K562 (cell line): ENCODE results near the gene ESAM. TPM values are rescaled to one million over a fixed set of nuclear protein-coding genes. Genes with fewer than 3 reads are reported as not detected.

Experiments
- BHLHE40 ChIP-seq: IDR thresholded peaks from 2 replicates; pipeline ENCODE4 v1.6.1; 2011; ENCODE audit warnings: low read length, improper control_type of control experiment
- ETV1 ChIP-seq: fragments of 450-650 bp; conservative IDR thresholded peaks from 2 replicates; pipeline ENCODE4 v1.6.1; 2016; ENCODE audit warnings: missing genetic modification characterization, control low read depth, low read depth, missing compliant biosample characterization
- KDM1A ChIP-seq, 2 experiments: fragments of 450-650 bp; IDR thresholded peaks; 2 replicates each; pipeline ENCODE4 v1.6.1; 2016; ENCODE audit warnings: mild to moderate bottlenecking in 2 of 2
- KDM2B ChIP-seq: fragments of 250-450 bp; sonication (Bioruptor Pico); IDR thresholded peaks from 2 replicates; pipeline ENCODE4 v1.8.0; 2021; ENCODE audit warnings: mild to moderate bottlenecking, moderate library complexity
- NONO ChIP-seq, 2 experiments: fragments of 200-400 bp in 1 of 2; fragments of 450-650 bp in 1 of 2; formaldehyde crosslinking in 1 of 2; IDR thresholded peaks; 2 replicates each; pipeline ENCODE4 v1.6.1; 2017; ENCODE audit warnings: low read depth in 2 of 2, mild to moderate bottlenecking in 2 of 2, moderate library complexity in 2 of 2, low read length in 1 of 2
- RFX5 ChIP-seq: IDR thresholded peaks from 2 replicates; pipeline ENCODE4 v1.6.1; 2011; ENCODE audit warnings: low read depth, mild to moderate bottlenecking, improper control_type of control experiment, low read length
- RHOXF2B ChIP-seq: fragments of 250-450 bp; sonication (Bioruptor Pico); conservative IDR thresholded peaks from 2 replicates; pipeline ENCODE4 v1.5.1; 2021
- SIRT6 ChIP-seq: IDR thresholded peaks from one replicate; pipeline ENCODE4 v1.6.1; 2012; ENCODE audit warnings: low read depth, mild to moderate bottlenecking, control low read depth, inconsistent platforms, low read length, moderate library complexity
- TRIM24 ChIP-seq, 2 experiments: fragments of 450-650 bp; IDR thresholded peaks; 2 replicates each; pipeline ENCODE4 v1.6.1; 2016
- polyA plus RNA-seq, 8 experiments: library from polyadenylated mRNA; depleted of rRNA in 4 of 8; stranded (reverse) in 5 of 8; unstranded in 3 of 8; fragments of >200 nt; fragmentation: Nextera tagmentation in 2 of 8; fragmentation: Illumina TruSeq in 1 of 8; extraction: Ambion mirVana in 2 of 8; extraction: Trizol in 1 of 8; gene quantifications; 2 replicates each; pipeline versions ENCODE4 v1.2.1 to v1.2.3, GENCODE V29; 2011 to 2014; ENCODE audit warnings: inconsistent platforms in 1 of 8, missing spikeins in 1 of 8
- total RNA-seq, 7 experiments: library from RNA; depleted of rRNA in 6 of 7; stranded (reverse); fragments of >200 nt in 6 of 7; fragmentation: Illumina TruSeq in 2 of 7; extraction: Trizol in 2 of 7; gene quantifications; 2 replicates each; pipeline versions ENCODE4 v1.2.1 to v1.2.3, GENCODE V29; 2011 to 2021; ENCODE audit warnings: low replicate concordance in 1 of 7
- TF ChIP-seq, protein P1 (sequence below): sonication (generic); formaldehyde crosslinking; IDR thresholded peaks from 2 replicates; pipeline ENCODE4 v1.8.0; 2022; ENCODE audit warnings: mild to moderate bottlenecking, missing genetic modification reagents
- TF ChIP-seq, protein P2 (sequence below): sonication (generic); formaldehyde crosslinking; IDR thresholded peaks from 2 replicates; pipeline ENCODE4 v1.8.0; 2022; ENCODE audit warnings: missing genetic modification reagents, mild to moderate bottlenecking, moderate library complexity, borderline replicate concordance
- TF ChIP-seq, protein P3 (sequence below): fragments of 250-450 bp; sonication (Bioruptor Pico); IDR thresholded peaks from 2 replicates; pipeline ENCODE4 v1.4.0; 2020
- TF ChIP-seq, protein P4 (sequence below): sonication (generic); formaldehyde crosslinking; IDR thresholded peaks from 2 replicates; pipeline ENCODE4 v1.8.1; 2023; ENCODE audit warnings: mild to moderate bottlenecking, missing genetic modification reagents
- TF ChIP-seq, protein P5 (sequence below): fragments of 200-400 bp; formaldehyde crosslinking; IDR thresholded peaks from 2 replicates; pipeline ENCODE4 v1.6.1; 2017; ENCODE audit warnings: mild to moderate bottlenecking, low read depth, low read length, moderate library complexity

Gene ESAM
- total and polyA plus RNA-seq, 9 of the 15 experiments (the other 6 are each of a cell fraction or from before 2014, with no cell fraction given) = 0.06 to 1.5 (median 0.22) TPM

- TF ChIP-seq RFX5 (no peak), NONO (IDR thresholded peaks at IDR 0.05; ENCODE audit: low read depth in 2 of 2, low read length in 1 of 2) (peak in 1 of 2 experiments; percentile 78; a peak in 2 of 4 replicates), KDM1A (IDR thresholded peaks at IDR 0.05) (peak; percentile 97 to 98), ETV1 (peak; percentile 69), KDM2B (no peak), BHLHE40 (no peak), SIRT6 (no peak), RHOXF2B (CRISPR knock-in tag) (no peak), TRIM24 (IDR thresholded peaks at IDR 0.05) (peak in 1 of 2 experiments; percentile 49; a peak in 2 of 4 replicates)
- TF ChIP-seq, protein P1, sequence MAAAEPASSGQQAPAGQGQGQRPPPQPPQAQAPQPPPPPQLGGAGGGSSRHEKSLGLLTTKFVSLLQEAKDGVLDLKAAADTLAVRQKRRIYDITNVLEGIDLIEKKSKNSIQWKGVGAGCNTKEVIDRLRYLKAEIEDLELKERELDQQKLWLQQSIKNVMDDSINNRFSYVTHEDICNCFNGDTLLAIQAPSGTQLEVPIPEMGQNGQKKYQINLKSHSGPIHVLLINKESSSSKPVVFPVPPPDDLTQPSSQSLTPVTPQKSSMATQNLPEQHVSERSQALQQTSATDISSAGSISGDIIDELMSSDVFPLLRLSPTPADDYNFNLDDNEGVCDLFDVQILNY (CRISPR knock-in tag) = no peak
- TF ChIP-seq, protein P2, sequence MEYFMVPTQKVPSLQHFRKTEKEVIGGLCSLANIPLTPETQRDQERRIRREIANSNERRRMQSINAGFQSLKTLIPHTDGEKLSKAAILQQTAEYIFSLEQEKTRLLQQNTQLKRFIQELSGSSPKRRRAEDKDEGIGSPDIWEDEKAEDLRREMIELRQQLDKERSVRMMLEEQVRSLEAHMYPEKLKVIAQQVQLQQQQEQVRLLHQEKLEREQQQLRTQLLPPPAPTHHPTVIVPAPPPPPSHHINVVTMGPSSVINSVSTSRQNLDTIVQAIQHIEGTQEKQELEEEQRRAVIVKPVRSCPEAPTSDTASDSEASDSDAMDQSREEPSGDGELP (CRISPR knock-in tag) = no peak
- TF ChIP-seq, protein P3, sequence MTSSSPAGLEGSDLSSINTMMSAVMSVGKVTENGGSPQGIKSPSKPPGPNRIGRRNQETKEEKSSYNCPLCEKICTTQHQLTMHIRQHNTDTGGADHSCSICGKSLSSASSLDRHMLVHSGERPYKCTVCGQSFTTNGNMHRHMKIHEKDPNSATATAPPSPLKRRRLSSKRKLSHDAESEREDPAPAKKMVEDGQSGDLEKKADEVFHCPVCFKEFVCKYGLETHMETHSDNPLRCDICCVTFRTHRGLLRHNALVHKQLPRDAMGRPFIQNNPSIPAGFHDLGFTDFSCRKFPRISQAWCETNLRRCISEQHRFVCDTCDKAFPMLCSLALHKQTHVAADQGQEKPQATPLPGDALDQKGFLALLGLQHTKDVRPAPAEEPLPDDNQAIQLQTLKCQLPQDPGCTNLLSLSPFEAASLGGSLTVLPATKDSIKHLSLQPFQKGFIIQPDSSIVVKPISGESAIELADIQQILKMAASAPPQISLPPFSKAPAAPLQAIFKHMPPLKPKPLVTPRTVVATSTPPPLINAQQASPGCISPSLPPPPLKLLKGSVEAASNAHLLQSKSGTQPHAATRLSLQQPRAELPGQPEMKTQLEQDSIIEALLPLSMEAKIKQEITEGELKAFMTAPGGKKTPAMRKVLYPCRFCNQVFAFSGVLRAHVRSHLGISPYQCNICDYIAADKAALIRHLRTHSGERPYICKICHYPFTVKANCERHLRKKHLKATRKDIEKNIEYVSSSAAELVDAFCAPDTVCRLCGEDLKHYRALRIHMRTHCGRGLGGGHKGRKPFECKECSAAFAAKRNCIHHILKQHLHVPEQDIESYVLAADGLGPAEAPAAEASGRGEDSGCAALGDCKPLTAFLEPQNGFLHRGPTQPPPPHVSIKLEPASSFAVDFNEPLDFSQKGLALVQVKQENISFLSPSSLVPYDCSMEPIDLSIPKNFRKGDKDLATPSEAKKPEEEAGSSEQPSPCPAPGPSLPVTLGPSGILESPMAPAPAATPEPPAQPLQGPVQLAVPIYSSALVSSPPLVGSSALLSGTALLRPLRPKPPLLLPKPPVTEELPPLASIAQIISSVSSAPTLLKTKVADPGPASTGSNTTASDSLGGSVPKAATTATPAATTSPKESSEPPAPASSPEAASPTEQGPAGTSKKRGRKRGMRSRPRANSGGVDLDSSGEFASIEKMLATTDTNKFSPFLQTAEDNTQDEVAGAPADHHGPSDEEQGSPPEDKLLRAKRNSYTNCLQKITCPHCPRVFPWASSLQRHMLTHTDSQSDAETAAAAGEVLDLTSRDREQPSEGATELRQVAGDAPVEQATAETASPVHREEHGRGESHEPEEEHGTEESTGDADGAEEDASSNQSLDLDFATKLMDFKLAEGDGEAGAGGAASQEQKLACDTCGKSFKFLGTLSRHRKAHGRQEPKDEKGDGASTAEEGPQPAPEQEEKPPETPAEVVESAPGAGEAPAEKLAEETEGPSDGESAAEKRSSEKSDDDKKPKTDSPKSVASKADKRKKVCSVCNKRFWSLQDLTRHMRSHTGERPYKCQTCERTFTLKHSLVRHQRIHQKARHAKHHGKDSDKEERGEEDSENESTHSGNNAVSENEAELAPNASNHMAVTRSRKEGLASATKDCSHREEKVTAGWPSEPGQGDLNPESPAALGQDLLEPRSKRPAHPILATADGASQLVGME (CRISPR knock-in tag) = 0 out of 2 replicates have a peak, but pooled peaks have one; percentile 66
- TF ChIP-seq, protein P4, sequence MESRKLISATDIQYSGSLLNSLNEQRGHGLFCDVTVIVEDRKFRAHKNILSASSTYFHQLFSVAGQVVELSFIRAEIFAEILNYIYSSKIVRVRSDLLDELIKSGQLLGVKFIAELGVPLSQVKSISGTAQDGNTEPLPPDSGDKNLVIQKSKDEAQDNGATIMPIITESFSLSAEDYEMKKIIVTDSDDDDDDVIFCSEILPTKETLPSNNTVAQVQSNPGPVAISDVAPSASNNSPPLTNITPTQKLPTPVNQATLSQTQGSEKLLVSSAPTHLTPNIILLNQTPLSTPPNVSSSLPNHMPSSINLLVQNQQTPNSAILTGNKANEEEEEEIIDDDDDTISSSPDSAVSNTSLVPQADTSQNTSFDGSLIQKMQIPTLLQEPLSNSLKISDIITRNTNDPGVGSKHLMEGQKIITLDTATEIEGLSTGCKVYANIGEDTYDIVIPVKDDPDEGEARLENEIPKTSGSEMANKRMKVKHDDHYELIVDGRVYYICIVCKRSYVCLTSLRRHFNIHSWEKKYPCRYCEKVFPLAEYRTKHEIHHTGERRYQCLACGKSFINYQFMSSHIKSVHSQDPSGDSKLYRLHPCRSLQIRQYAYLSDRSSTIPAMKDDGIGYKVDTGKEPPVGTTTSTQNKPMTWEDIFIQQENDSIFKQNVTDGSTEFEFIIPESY = no peak
- TF ChIP-seq, protein P5, sequence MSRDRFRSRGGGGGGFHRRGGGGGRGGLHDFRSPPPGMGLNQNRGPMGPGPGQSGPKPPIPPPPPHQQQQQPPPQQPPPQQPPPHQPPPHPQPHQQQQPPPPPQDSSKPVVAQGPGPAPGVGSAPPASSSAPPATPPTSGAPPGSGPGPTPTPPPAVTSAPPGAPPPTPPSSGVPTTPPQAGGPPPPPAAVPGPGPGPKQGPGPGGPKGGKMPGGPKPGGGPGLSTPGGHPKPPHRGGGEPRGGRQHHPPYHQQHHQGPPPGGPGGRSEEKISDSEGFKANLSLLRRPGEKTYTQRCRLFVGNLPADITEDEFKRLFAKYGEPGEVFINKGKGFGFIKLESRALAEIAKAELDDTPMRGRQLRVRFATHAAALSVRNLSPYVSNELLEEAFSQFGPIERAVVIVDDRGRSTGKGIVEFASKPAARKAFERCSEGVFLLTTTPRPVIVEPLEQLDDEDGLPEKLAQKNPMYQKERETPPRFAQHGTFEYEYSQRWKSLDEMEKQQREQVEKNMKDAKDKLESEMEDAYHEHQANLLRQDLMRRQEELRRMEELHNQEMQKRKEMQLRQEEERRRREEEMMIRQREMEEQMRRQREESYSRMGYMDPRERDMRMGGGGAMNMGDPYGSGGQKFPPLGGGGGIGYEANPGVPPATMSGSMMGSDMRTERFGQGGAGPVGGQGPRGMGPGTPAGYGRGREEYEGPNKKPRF = no peak
Measured at GRCh38 chr11:124800226-124800929, 38.3 kb upstream of the ESAM start, which contains the start of gene MSANTD2 (continued).
